Dermis microvascular lymphatic vessel endothelial cell (primary cell): ENCODE measurements around the gene BRD1. TPM values are rescaled to one million over a fixed set of nuclear protein-coding genes. Genes with fewer than 3 reads are reported as not detected.
A peak's percentile ranks its signal among the peaks of the same experiment; 100 is the strongest.

Experiments used
- DNase-seq, 2 donors: peaks; one replicate each; pipeline versions ENCODE4 v3.0.0 to v3.0.0-alpha.2; 2010; ENCODE audit warnings: low read depth in 2 of 2
- total RNA-seq: library from RNA; depleted of rRNA; stranded (reverse); fragments of >200 nt; gene quantifications from 2 replicates; pipeline ENCODE4 v1.2.1, GENCODE V29; 2014

The BRD1 gene
- total RNA-seq, 1 donor from 2014 or later, result 16.8 TPM

GRCh38 chr22:49753961-49754695, 73.5 kb downstream of the BRD1 start:
- no peak for DNase-seq

- no peak for DNase-seq
Measured at GRCh38 chr22:49753276-49753890, 74.3 kb downstream of the BRD1 start.

GRCh38 chr22:49752598-49753091, 75.0 kb downstream of the BRD1 start:
- no peak for DNase-seq

GRCh38 chr22:49751966-49752597, 75.6 kb downstream of the BRD1 start:
- DNase-seq, result no peak

GRCh38 chr22:49751318-49751965, 76.2 kb downstream of the BRD1 start:
- DNase-seq, result no peak

GRCh38 chr22:49749885-49750510, 77.7 kb downstream of the BRD1 start:
- DNase-seq, result no peak

GRCh38 chr22:49749227-49749626, 78.4 kb downstream of the BRD1 start:
- DNase-seq, result no peak

GRCh38 chr22:49748514-49748913, 79.2 kb downstream of the BRD1 start:
- DNase-seq, result no peak

GRCh38 chr22:49747716-49748115, 80.0 kb downstream of the BRD1 start:
- no peak for DNase-seq

GRCh38 chr22:49747130-49747529, 80.5 kb downstream of the BRD1 start:
- DNase-seq, result no peak

GRCh38 chr22:49746065-49746464, 81.6 kb downstream of the BRD1 start:
- DNase-seq, result no peak

- no peak for DNase-seq
Measured at GRCh38 chr22:49740242-49740641, 87.4 kb downstream of the BRD1 start.

- DNase-seq, result no peak
Measured at GRCh38 chr22:49739138-49739537, 88.5 kb downstream of the BRD1 start.

GRCh38 chr22:49738566-49738965, 89.1 kb downstream of the BRD1 start:
- no peak for DNase-seq

- no peak for DNase-seq
Measured at GRCh38 chr22:49738006-49738405, 89.7 kb downstream of the BRD1 start.

GRCh38 chr22:49737101-49737551, 90.5 kb downstream of the BRD1 start:
- DNase-seq, result no peak

- no peak for DNase-seq
Measured at GRCh38 chr22:49736538-49736937, 91.1 kb downstream of the BRD1 start.

- no peak for DNase-seq
Measured at GRCh38 chr22:49735901-49736421, 91.7 kb downstream of the BRD1 start.

GRCh38 chr22:49735411-49735900, 92.2 kb downstream of the BRD1 start:
- DNase-seq, result peak in 1 of 2 donors; percentile 23

GRCh38 chr22:49734882-49735281, 92.8 kb downstream of the BRD1 start:
- DNase-seq, result no peak

GRCh38 chr22:49734390-49734789, 93.3 kb downstream of the BRD1 start:
- no peak for DNase-seq
